CD4-positive, alpha-beta T cell (primary cell): ENCODE measurements around the gene R3HCC1L. TPM values are rescaled to one million over a fixed set of nuclear protein-coding genes. Genes with fewer than 3 reads are reported as not detected.

Source experiments
- ATAC-seq: fragments of 200-7000 bp; cut with Tn5 transposase; one replicate; pipeline ENCODE4 v1.10.0; 2022; ENCODE audit warnings: mild to moderate bottlenecking; ENCODE audit not compliant: poor library complexity
- CTCF ChIA-PET: fragments of 350-600 bp; sonication (Branson Sonifier 250); formaldehyde crosslinking; loops from one replicate; lab custom pipeline; 2021; ENCODE audit warnings: antibody characterized with exemption, inconsistent platforms; lab: Charles Lee
- POLR2A ChIA-PET: fragments of 350-600 bp; sonication (Branson Sonifier 250); formaldehyde crosslinking; loops from one replicate; lab custom pipeline; 2021; ENCODE audit warnings: antibody characterized with exemption, inconsistent platforms; lab: Charles Lee
- DNase-seq, 14 experiments: peaks; one replicate each; pipeline ENCODE4 v3.0.0-alpha.2; 2013 to 2020; ENCODE audit warnings: mixed read lengths in 2 of 14
- H3K27ac ChIP-seq, 2 donors: one replicate each; pipeline versions ENCODE4 v1.5.1 to v1.7.0; 2013; ENCODE audit warnings: low read length in 2 of 2, low read depth in 1 of 2, mild to moderate bottlenecking in 1 of 2
- H3K27me3 ChIP-seq, 2 experiments: 1 replicate in 1 of 2; 2 replicates in 1 of 2; pipeline versions ENCODE4 v1.6.1 to v1.7.0; 2013; ENCODE audit warnings: low read length in 2 of 2, control low read depth in 1 of 2, mild to moderate bottlenecking in 1 of 2, moderate library complexity in 1 of 2; ENCODE audit not compliant: insufficient read depth in 2 of 2, control insufficient read depth in 1 of 2
- H3K36me3 ChIP-seq: one replicate; pipeline ENCODE4 v1.6.1; 2013; ENCODE audit warnings: low read length, control low read depth; ENCODE audit not compliant: insufficient read depth
- H3K4me1 ChIP-seq: one replicate; pipeline ENCODE4 v1.6.1; 2013; ENCODE audit warnings: low read length, control low read depth; ENCODE audit not compliant: insufficient read depth
- H3K4me3 ChIP-seq: one replicate; pipeline ENCODE4 v1.5.1; 2013; ENCODE audit warnings: mild to moderate bottlenecking, low read length, moderate library complexity
- H3K9me3 ChIP-seq, 2 experiments: 1 replicate in 1 of 2; 2 replicates in 1 of 2; pipeline versions ENCODE4 v1.6.1 to v1.7.0; 2013; ENCODE audit warnings: low read length in 2 of 2, mild to moderate bottlenecking in 2 of 2, control low read depth in 1 of 2, moderate library complexity in 1 of 2; ENCODE audit not compliant: control insufficient read depth in 1 of 2, insufficient read depth in 1 of 2
- H3K27ac Mint-ChIP-seq: one replicate; pipeline ENCODE4 v1.8.0; 2020; ENCODE audit warnings: mixed read lengths
- H3K27me3 Mint-ChIP-seq: one replicate; pipeline ENCODE4 v1.8.0; 2021; ENCODE audit warnings: mixed read lengths
- H3K36me3 Mint-ChIP-seq: one replicate; pipeline ENCODE4 v1.8.0; 2021; ENCODE audit warnings: low read depth, mixed read lengths
- H3K4me1 Mint-ChIP-seq: one replicate; pipeline ENCODE4 v1.8.0; 2021; ENCODE audit warnings: low read depth, mixed read lengths
- H3K4me3 Mint-ChIP-seq: one replicate; pipeline ENCODE4 v1.8.0; 2020; ENCODE audit warnings: mild to moderate bottlenecking, mixed read lengths
- H3K9me3 Mint-ChIP-seq: one replicate; pipeline ENCODE4 v1.8.0; 2020; ENCODE audit warnings: mixed read lengths
- CTCF ChIP-seq: fragments of 200-600 bp; IDR thresholded peaks from one replicate; pipeline ENCODE4 v1.8.0; 2022; ENCODE audit warnings: antibody characterized with exemption, mild to moderate bottlenecking
- intact Hi-C, 2 experiments: fragments of 100-400 bp; cut with DNase I in 1 of 2; cut with micrococcal nuclease in 1 of 2; formaldehyde crosslinking; loops; one replicate each; pipeline versions ENCODE4 v1.15.1 to v1.9.0; 2023 to 2025; cut with DNase I, micrococcal nuclease
- total RNA-seq, 174 experiments: library from RNA in 2 of 174; stranded (reverse) in 2 of 174; gene quantifications; one replicate each; pipeline ENCODE4 v1.2.3 and lab custom pipeline; 2021 to 2026

R3HCC1L gene
- total RNA-seq, 2 experiments from 2014 or later, result 12.7 to 13.7 TPM

GRCh38 chr10:98169379-98169778, 34.9 kb downstream of the R3HCC1L start:
- Mint-ChIP-seq H3K9me3 (no peaks in the 10 kb centered on the region), H3K27ac (no peak overlapping the region), H3K27me3 (no peaks in the 10 kb centered on the region), H3K4me3 (no peak overlapping the region), H3K4me1 (peaks cover 16% of the 10 kb centered on the region), H3K36me3 (peaks cover 83% of the 10 kb centered on the region)
- CTCF ChIA-PET, result no interaction called here
- Histone ChIP-seq H3K4me1 (no peaks in the 10 kb centered on the region), H3K27me3 (no peaks in the 10 kb centered on the region), H3K4me3 (no peak overlapping the region), H3K36me3 (peaks cover 50% of the 10 kb centered on the region), H3K27ac (no peak overlapping the region), H3K9me3 (no peaks in the 10 kb centered on the region)
- ATAC-seq, result no peak
- intact Hi-C loops, result no loop called here
- DNase-seq, result no peak
- no peak for TF ChIP-seq CTCF
- POLR2A ChIA-PET, result interaction anchor here (1.5 kb wide), 1 partner anchor 35 kb away, joined by 5 read pairs; the partner anchor contains the start of gene R3HCC1L

GRCh38 chr10:98170249-98171117, 36.0 kb downstream of the R3HCC1L start:
- Histone ChIP-seq H3K27me3 (no peaks in the 10 kb centered on the region), H3K4me3 (no peak overlapping the region), H3K9me3 (no peaks in the 10 kb centered on the region), H3K4me1 (no peaks in the 10 kb centered on the region), H3K36me3 (peaks cover 50% of the 10 kb centered on the region), H3K27ac (no peak overlapping the region)
- H3K4me3 Mint-ChIP-seq, result no peak overlapping the region
- ChIA-PET POLR2A (interaction anchor here (0.8 kb wide), 1 partner anchor 36 kb away, joined by 5 read pairs; the partner anchor contains the start of gene R3HCC1L), CTCF (interaction anchor here (1.2 to 1.5 kb wide), 3 partner anchors 8 to 28 kb away, joined by 3 to 5 read pairs (median 3); no protein-coding TSS in a partner anchor)
- ATAC-seq (peak; percentile 64), DNase-seq (peak in 5 of 14 experiments; percentile 1 to 53 (median 37))
- no peak overlapping the region for H3K27ac Mint-ChIP-seq
- intact Hi-C loops, result no loop called here
- peaks cover 25% of the 10 kb centered on the region for H3K4me1 Mint-ChIP-seq
- peak; percentile 80 for TF ChIP-seq CTCF
- no peaks in the 10 kb centered on the region for H3K27me3 Mint-ChIP-seq
- peaks cover 82% of the 10 kb centered on the region for H3K36me3 Mint-ChIP-seq
- H3K9me3 Mint-ChIP-seq, result no peaks in the 10 kb centered on the region

- Mint-ChIP-seq H3K27ac (no peak overlapping the region), H3K27me3 (no peaks in the 10 kb centered on the region), H3K36me3 (peaks cover 81% of the 10 kb centered on the region), H3K4me3 (no peak overlapping the region), H3K4me1 (peaks cover 36% of the 10 kb centered on the region), H3K9me3 (no peaks in the 10 kb centered on the region)
- DNase-seq (no peak), ATAC-seq (no peak)
- ChIA-PET CTCF (interaction anchor here (0.5 kb wide), 1 partner anchor 1382 kb away, joined by 3 read pairs; no protein-coding TSS in a partner anchor), POLR2A (no interaction called here)
- H3K27ac ChIP-seq, result no peak overlapping the region
- no peaks in the 10 kb centered on the region for H3K4me1 ChIP-seq
- H3K4me3 ChIP-seq, result no peak overlapping the region
- no peaks in the 10 kb centered on the region for H3K9me3 ChIP-seq
- intact Hi-C loops, result no loop called here
- TF ChIP-seq CTCF, result no peak
- H3K27me3 ChIP-seq, result no peaks in the 10 kb centered on the region
- peaks cover 43% of the 10 kb centered on the region for H3K36me3 ChIP-seq
Observed at GRCh38 chr10:98172073-98172472, 37.6 kb downstream of the R3HCC1L start.
